Ovary (tissue), 3 donors: Measurements from ENCODE around the gene EIF2S1.
"Not testable (repeated sequence)": the region's sequence is repeated elsewhere in the genome, so short reads cannot be mapped to it uniquely, and the experiment has no call there.

ENCODE experiments used
- POLR2A ChIP-seq: fragments of 450-650 bp; IDR thresholded peaks from one replicate; pipeline ENCODE4 v1.6.1; 2017; ENCODE audit warnings: antibody characterized with exemption, mild to moderate bottlenecking, moderate library complexity
- TF ChIP-seq, protein P1 (sequence below), 3 donors: fragments of 450-650 bp in 2 of 3; fragments of 200-600 bp in 1 of 3; IDR thresholded peaks; one replicate each; pipeline versions ENCODE4 v1.5.1 to v1.8.0; 2016 to 2022; ENCODE audit warnings: antibody characterized with exemption in 3 of 3, mild to moderate bottlenecking in 1 of 3
- donor health status: DM: no; HTN: no; CAD: no.

- TF ChIP-seq POLR2A, result not testable (repeated sequence)
- TF ChIP-seq, protein P1, sequence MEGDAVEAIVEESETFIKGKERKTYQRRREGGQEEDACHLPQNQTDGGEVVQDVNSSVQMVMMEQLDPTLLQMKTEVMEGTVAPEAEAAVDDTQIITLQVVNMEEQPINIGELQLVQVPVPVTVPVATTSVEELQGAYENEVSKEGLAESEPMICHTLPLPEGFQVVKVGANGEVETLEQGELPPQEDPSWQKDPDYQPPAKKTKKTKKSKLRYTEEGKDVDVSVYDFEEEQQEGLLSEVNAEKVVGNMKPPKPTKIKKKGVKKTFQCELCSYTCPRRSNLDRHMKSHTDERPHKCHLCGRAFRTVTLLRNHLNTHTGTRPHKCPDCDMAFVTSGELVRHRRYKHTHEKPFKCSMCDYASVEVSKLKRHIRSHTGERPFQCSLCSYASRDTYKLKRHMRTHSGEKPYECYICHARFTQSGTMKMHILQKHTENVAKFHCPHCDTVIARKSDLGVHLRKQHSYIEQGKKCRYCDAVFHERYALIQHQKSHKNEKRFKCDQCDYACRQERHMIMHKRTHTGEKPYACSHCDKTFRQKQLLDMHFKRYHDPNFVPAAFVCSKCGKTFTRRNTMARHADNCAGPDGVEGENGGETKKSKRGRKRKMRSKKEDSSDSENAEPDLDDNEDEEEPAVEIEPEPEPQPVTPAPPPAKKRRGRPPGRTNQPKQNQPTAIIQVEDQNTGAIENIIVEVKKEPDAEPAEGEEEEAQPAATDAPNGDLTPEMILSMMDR (IDR thresholded peaks at IDR 0.05), result not testable (repeated sequence)
Observed at GRCh38 chr14:67341231-67341630, 18.9 kb upstream of the EIF2S1 start.
